ENCODE measurements around the gene NEK10.

NEK10 gene

GRCh38 chr3:27160779-27161287, 208.3 kb downstream of the NEK10 start:
- Histone ChIP-seq H3K36me3 (ENCODE audit: control insufficient read depth, insufficient read depth, low read length, severe bottlenecking) (no peaks in the 10 kb centered on the region), H3K4me3 (ENCODE audit: low read length) (no peak overlapping the region), H3K9me3 (ENCODE audit: control insufficient read depth, low read length) (no peaks in the 10 kb centered on the region), H3K4me1 (ENCODE audit: control insufficient read depth, insufficient read depth, low read length) (peaks cover 12% of the 10 kb centered on the region), H3K9ac (ENCODE audit: low read length) (no peak overlapping the region), H3K27me3 (replicated peaks; ENCODE audit: control insufficient read depth, insufficient read depth, low read length) (no peaks in the 10 kb centered on the region)
- no peak for DNase-seq (ENCODE audit: low read depth)

GRCh38 chr3:27160146-27160545, 209.0 kb downstream of the NEK10 start:
- no peak for DNase-seq (ENCODE audit: low read depth)
- no peaks in the 10 kb centered on the region for H3K36me3 ChIP-seq (ENCODE audit: control insufficient read depth, insufficient read depth, low read length, severe bottlenecking)
- peaks cover 7% of the 10 kb centered on the region for H3K4me1 ChIP-seq (ENCODE audit: control insufficient read depth, insufficient read depth, low read length)
- no peaks in the 10 kb centered on the region for H3K9me3 ChIP-seq (ENCODE audit: control insufficient read depth, low read length)
- H3K4me3 ChIP-seq (ENCODE audit: low read length) = no peak overlapping the region
- H3K9ac ChIP-seq (ENCODE audit: low read length) = no peak overlapping the region
- H3K27me3 ChIP-seq (replicated peaks; ENCODE audit: control insufficient read depth, insufficient read depth, low read length) = no peaks in the 10 kb centered on the region

GRCh38 chr3:27147215-27147614, 222.0 kb downstream of the NEK10 start:
- Histone ChIP-seq H3K36me3 (ENCODE audit: control insufficient read depth, insufficient read depth, low read length, severe bottlenecking) (no peaks in the 10 kb centered on the region), H3K4me3 (ENCODE audit: low read length) (no peak overlapping the region), H3K9ac (ENCODE audit: low read length) (no peak overlapping the region), H3K9me3 (ENCODE audit: control insufficient read depth, low read length) (no peaks in the 10 kb centered on the region), H3K27me3 (replicated peaks; ENCODE audit: control insufficient read depth, insufficient read depth, low read length) (no peaks in the 10 kb centered on the region), H3K4me1 (ENCODE audit: control insufficient read depth, insufficient read depth, low read length) (no peaks in the 10 kb centered on the region)
- DNase-seq (ENCODE audit: low read depth) = no peak

GRCh38 chr3:27146786-27147185, 222.4 kb downstream of the NEK10 start:
- Histone ChIP-seq H3K4me3 (ENCODE audit: low read length) (no peak overlapping the region), H3K4me1 (ENCODE audit: control insufficient read depth, insufficient read depth, low read length) (no peaks in the 10 kb centered on the region), H3K9ac (ENCODE audit: low read length) (no peak overlapping the region), H3K27me3 (replicated peaks; ENCODE audit: control insufficient read depth, insufficient read depth, low read length) (no peaks in the 10 kb centered on the region), H3K9me3 (ENCODE audit: control insufficient read depth, low read length) (peaks cover under 1% of the 10 kb centered on the region), H3K36me3 (ENCODE audit: control insufficient read depth, insufficient read depth, low read length, severe bottlenecking) (no peaks in the 10 kb centered on the region)
- DNase-seq (ENCODE audit: low read depth) = no peak

GRCh38 chr3:27145719-27146118, 223.5 kb downstream of the NEK10 start:
- Histone ChIP-seq H3K36me3 (ENCODE audit: control insufficient read depth, insufficient read depth, low read length, severe bottlenecking) (peaks cover 4% of the 10 kb centered on the region), H3K4me1 (ENCODE audit: control insufficient read depth, insufficient read depth, low read length) (no peaks in the 10 kb centered on the region), H3K4me3 (ENCODE audit: low read length) (no peak overlapping the region), H3K9ac (ENCODE audit: low read length) (no peak overlapping the region), H3K27me3 (replicated peaks; ENCODE audit: control insufficient read depth, insufficient read depth, low read length) (no peaks in the 10 kb centered on the region), H3K9me3 (ENCODE audit: control insufficient read depth, low read length) (peaks cover 6% of the 10 kb centered on the region)
- DNase-seq (ENCODE audit: low read depth) = no peak

GRCh38 chr3:27141668-27142067, 227.5 kb downstream of the NEK10 start:
- Histone ChIP-seq H3K4me3 (ENCODE audit: low read length) (no peak overlapping the region), H3K9ac (ENCODE audit: low read length) (no peak overlapping the region), H3K4me1 (ENCODE audit: control insufficient read depth, insufficient read depth, low read length) (peaks cover 13% of the 10 kb centered on the region), H3K9me3 (ENCODE audit: control insufficient read depth, low read length) (peaks cover 6% of the 10 kb centered on the region), H3K36me3 (ENCODE audit: control insufficient read depth, insufficient read depth, low read length, severe bottlenecking) (peaks cover 4% of the 10 kb centered on the region), H3K27me3 (replicated peaks; ENCODE audit: control insufficient read depth, insufficient read depth, low read length) (no peaks in the 10 kb centered on the region)
- DNase-seq (ENCODE audit: low read depth) = no peak

- no peak overlapping the region for H3K9ac ChIP-seq (ENCODE audit: low read length)
- H3K4me3 ChIP-seq (ENCODE audit: low read length) = no peak overlapping the region
- peak; percentile 22 for DNase-seq (ENCODE audit: low read depth)
- H3K9me3 ChIP-seq (ENCODE audit: control insufficient read depth, low read length) = peaks cover 6% of the 10 kb centered on the region
- peaks cover 4% of the 10 kb centered on the region for H3K36me3 ChIP-seq (ENCODE audit: control insufficient read depth, insufficient read depth, low read length, severe bottlenecking)
- peaks cover 13% of the 10 kb centered on the region for H3K4me1 ChIP-seq (ENCODE audit: control insufficient read depth, insufficient read depth, low read length)
- no peaks in the 10 kb centered on the region for H3K27me3 ChIP-seq (replicated peaks; ENCODE audit: control insufficient read depth, insufficient read depth, low read length)
Observed at GRCh38 chr3:27138562-27138961, 230.6 kb downstream of the NEK10 start.

GRCh38 chr3:27138005-27138404, 231.2 kb downstream of the NEK10 start:
- no peak overlapping the region for H3K9ac ChIP-seq (ENCODE audit: low read length)
- H3K36me3 ChIP-seq (ENCODE audit: control insufficient read depth, insufficient read depth, low read length, severe bottlenecking) = peaks cover 4% of the 10 kb centered on the region
- peaks cover 13% of the 10 kb centered on the region for H3K4me1 ChIP-seq (ENCODE audit: control insufficient read depth, insufficient read depth, low read length)
- no peaks in the 10 kb centered on the region for H3K27me3 ChIP-seq (replicated peaks; ENCODE audit: control insufficient read depth, insufficient read depth, low read length)
- H3K4me3 ChIP-seq (ENCODE audit: low read length) = no peak overlapping the region
- H3K9me3 ChIP-seq (ENCODE audit: control insufficient read depth, low read length) = peaks cover 6% of the 10 kb centered on the region
- no peak for DNase-seq (ENCODE audit: low read depth)

GRCh38 chr3:27134171-27134796, 234.9 kb downstream of the NEK10 start:
- DNase-seq (ENCODE audit: low read depth) = peak; percentile 88
- Histone ChIP-seq H3K9me3 (ENCODE audit: control insufficient read depth, low read length) (no peaks in the 10 kb centered on the region), H3K36me3 (ENCODE audit: control insufficient read depth, insufficient read depth, low read length, severe bottlenecking) (peaks cover 6% of the 10 kb centered on the region), H3K27me3 (replicated peaks; ENCODE audit: control insufficient read depth, insufficient read depth, low read length) (no peaks in the 10 kb centered on the region), H3K4me3 (ENCODE audit: low read length) (no peak overlapping the region), H3K4me1 (ENCODE audit: control insufficient read depth, insufficient read depth, low read length) (peaks cover 13% of the 10 kb centered on the region), H3K9ac (ENCODE audit: low read length) (no peak overlapping the region)

GRCh38 chr3:27133060-27133459, 236.1 kb downstream of the NEK10 start:
- Histone ChIP-seq H3K9me3 (ENCODE audit: control insufficient read depth, low read length) (no peaks in the 10 kb centered on the region), H3K9ac (ENCODE audit: low read length) (no peak overlapping the region), H3K36me3 (ENCODE audit: control insufficient read depth, insufficient read depth, low read length, severe bottlenecking) (peaks cover 6% of the 10 kb centered on the region), H3K4me1 (ENCODE audit: control insufficient read depth, insufficient read depth, low read length) (peaks cover 6% of the 10 kb centered on the region), H3K4me3 (ENCODE audit: low read length) (no peak overlapping the region), H3K27me3 (replicated peaks; ENCODE audit: control insufficient read depth, insufficient read depth, low read length) (no peaks in the 10 kb centered on the region)
- no peak for DNase-seq (ENCODE audit: low read depth)

GRCh38 chr3:27130796-27131195, 238.4 kb downstream of the NEK10 start:
- H3K9ac ChIP-seq (ENCODE audit: low read length) = no peak overlapping the region

GRCh38 chr3:27127879-27128278, 241.3 kb downstream of the NEK10 start:
- Histone ChIP-seq H3K4me1 (ENCODE audit: control insufficient read depth, insufficient read depth, low read length) (no peaks in the 10 kb centered on the region), H3K27me3 (replicated peaks; ENCODE audit: control insufficient read depth, insufficient read depth, low read length) (no peaks in the 10 kb centered on the region), H3K36me3 (ENCODE audit: control insufficient read depth, insufficient read depth, low read length, severe bottlenecking) (peaks cover 6% of the 10 kb centered on the region), H3K4me3 (ENCODE audit: low read length) (no peak overlapping the region), H3K9me3 (ENCODE audit: control insufficient read depth, low read length) (no peaks in the 10 kb centered on the region), H3K9ac (ENCODE audit: low read length) (no peak overlapping the region)
- no peak for DNase-seq (ENCODE audit: low read depth)

More at GRCh38 chr3:27130796-27131195, 238.4 kb downstream of the NEK10 start:
- H3K36me3 ChIP-seq (ENCODE audit: control insufficient read depth, insufficient read depth, low read length, severe bottlenecking) = peaks cover 6% of the 10 kb centered on the region
- H3K4me3 ChIP-seq (ENCODE audit: low read length) = no peak overlapping the region
- H3K27me3 ChIP-seq (replicated peaks; ENCODE audit: control insufficient read depth, insufficient read depth, low read length) = no peaks in the 10 kb centered on the region
- DNase-seq (ENCODE audit: low read depth) = no peak
- H3K4me1 ChIP-seq (ENCODE audit: control insufficient read depth, insufficient read depth, low read length) = no peaks in the 10 kb centered on the region
- H3K9me3 ChIP-seq (ENCODE audit: control insufficient read depth, low read length) = no peaks in the 10 kb centered on the region
